Left forelimb (tissue), 1 donor: Measurements from ENCODE around the gene KATNIP.
A peak's percentile ranks its signal among the peaks of the same experiment; 100 is the strongest.
"Not testable (repeated sequence)": the region's sequence is repeated elsewhere in the genome, so short reads cannot be mapped to it uniquely, and the experiment has no call there.

Experiments used
- DNase-seq: peaks from one replicate; pipeline ENCODE4 v3.0.0-alpha.2; 2018; ENCODE audit warnings: low spot score

Gene KATNIP

DNA sequence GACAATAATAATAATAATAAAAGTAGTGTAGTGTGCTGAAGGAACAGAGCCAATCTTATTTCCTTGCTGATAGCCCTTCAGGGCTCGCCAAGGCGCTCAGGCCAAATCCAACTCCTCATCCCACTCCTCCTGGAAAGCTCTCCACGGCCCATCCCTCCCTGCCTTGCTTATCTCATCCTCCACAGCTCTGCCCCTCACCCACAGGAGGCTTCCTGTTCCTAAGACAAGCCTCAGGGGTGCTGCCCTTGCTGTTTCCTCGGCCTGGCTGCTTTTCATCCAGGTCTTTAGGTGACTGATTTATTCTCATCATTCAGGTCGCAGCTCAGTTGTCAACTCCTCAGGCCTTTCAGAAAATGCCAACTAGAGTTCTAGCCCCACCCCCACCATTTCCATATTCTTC lies 11.4 kb upstream of the KATNIP start:
- no peak for DNase-seq

GRCh38 chr16:27539120-27539519 lies 10.8 kb upstream of the KATNIP start:
- no peak for DNase-seq

DNA sequence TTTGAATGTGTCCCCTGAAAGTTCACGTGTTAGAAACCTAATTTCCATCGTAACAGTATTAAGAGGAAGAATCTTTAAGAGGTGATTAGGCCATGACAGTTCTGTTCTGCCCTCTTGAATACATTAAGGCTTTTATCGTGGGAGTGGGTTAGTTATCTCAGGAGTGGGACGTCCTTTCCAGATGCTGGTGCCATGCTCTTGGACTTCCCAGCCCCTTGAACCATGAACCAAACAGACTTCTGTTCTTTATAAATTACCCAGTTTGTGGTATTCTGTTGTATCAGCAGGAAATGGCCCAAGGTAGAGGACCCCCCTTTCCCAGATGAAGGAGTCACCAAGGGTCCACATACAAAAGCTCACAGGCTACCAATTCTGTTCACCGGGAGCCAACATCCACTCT lies 10.3 kb upstream of the KATNIP start:
- DNase-seq, result no peak

- no peak for DNase-seq
Observed at GRCh38 chr16:27543801-27544200, 6.1 kb upstream of the KATNIP start.

DNA sequence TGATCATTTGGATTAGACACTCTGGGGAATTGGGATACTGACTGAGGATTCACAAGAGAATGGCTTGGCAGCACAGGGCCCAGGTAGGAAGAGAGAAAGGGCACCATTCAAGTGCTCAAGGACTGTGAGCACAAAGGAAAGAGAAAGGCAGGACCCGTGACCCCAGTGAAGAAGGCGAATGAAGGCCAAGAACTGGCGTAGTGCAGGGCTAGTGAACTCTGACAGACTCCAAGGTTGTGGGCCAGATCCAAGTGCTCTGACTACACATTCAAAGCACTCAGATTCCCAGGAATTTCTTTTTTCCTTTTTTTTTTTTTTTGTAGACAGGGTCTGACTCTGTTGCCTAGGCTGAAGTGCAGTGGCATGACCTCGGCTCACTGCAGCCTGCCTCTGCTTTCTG lies 5.3 kb upstream of the KATNIP start:
- peak; percentile 17 for DNase-seq

- DNase-seq, result peak; percentile 42
Observed at GRCh38 chr16:27547134-27547533, 2.8 kb upstream of the KATNIP start.

GRCh38 chr16:27547851-27548250 lies 2.1 kb upstream of the KATNIP start:
- DNase-seq, result no peak

- DNase-seq, result no peak
Observed at GRCh38 chr16:27549464-27549745, 539 bp upstream of the KATNIP start.

GRCh38 chr16:27550582-27550920 lies 607 bp downstream of the KATNIP start:
- no peak for DNase-seq

- no peak for DNase-seq
Observed at GRCh38 chr16:27551036-27551435, 1.1 kb downstream of the KATNIP start.

DNA sequence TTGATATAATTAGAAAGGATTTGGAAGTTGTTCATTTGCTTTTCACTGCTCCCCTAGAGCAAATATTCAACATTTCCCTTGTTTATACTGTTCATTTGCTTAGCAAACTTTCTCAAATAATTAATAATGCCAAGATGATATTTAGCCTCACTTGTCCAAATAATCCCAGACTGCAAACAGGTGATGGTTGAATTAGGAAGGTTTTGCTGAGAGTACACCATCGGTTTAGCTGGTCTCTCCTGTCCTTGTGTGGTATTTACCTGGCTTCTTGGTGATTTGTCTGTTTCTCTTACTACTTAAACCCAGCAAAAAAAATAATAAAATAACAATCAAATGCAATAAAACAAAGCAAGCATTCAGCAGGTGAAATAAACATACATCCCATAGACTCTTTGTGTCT lies 6.5 kb downstream of the KATNIP start:
- DNase-seq, result no peak

- no peak for DNase-seq
Observed at GRCh38 chr16:27558434-27558833, 8.5 kb downstream of the KATNIP start.

GRCh38 chr16:27558932-27559331 lies 9.0 kb downstream of the KATNIP start:
- DNase-seq, result peak; percentile 22

GRCh38 chr16:27561216-27561615 lies 11.3 kb downstream of the KATNIP start:
- no peak for DNase-seq

- no peak for DNase-seq
Observed at GRCh38 chr16:27564224-27564623, 14.3 kb downstream of the KATNIP start.

- no peak for DNase-seq
Observed at GRCh38 chr16:27566417-27566816, 16.5 kb downstream of the KATNIP start.

GRCh38 chr16:27568077-27568476 lies 18.1 kb downstream of the KATNIP start:
- DNase-seq, result no peak

DNA sequence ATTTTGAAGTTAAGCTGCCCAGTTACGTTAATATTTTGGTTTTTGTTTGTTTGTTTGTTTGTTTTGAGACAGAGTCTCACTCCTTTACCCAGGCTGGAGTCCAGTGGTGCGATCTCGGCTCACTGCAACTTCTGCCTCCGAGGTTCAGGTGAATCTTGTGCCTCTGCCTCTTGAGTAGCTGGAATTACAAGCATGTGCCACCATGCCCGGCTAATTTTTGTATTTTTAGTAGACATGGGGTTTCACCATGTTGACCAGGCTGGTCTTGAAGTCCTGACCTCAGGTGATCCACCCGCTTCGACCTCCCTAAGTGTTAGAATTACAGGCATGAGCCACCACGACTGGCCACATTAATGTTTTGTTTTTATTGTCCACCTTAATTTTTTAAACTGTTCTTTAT lies 21.0 kb downstream of the KATNIP start:
- DNase-seq, result not testable (repeated sequence)

DNA sequence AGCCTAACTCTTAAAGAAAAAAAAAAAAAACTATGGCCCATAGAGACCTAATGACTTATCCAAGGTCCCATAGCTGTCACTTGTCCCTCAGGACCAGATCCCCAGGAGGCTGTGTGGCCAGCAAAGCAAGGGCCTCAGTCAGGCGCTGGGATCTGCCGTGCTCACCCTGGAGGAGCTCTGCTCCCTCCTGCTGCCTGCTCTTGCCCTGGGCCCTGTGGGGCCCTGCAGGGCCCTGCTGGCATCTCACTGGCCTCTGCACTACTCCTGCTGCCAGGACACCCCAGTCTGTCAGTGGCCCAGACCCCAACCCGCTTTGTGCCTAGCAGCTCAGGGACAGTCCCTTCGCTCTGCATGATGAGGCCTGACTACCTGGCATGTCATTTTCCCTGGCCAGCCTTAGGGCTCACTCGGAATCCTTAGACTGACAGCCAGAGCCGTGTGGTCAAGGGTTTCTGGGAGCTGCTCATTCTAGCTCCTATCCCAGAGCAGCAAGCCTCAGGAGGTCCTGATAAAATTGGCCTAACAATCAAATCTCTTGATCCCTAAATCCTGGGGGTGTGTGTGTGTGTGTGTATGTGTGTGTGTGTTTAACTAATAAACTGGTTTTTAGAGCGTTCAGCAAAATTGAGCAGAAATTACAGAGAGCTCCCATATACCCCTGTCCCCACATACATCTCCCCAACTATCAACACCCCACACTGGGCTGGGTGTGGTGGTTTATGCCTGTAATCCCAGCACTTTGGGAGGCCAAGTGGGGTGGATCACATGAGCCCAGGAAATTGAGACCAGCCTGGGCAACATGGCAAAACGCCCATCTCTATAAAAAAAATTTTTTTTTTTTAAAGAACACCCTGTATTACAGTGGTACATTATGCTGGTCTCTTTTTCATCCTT lies 21.7 kb downstream of the KATNIP start:
- DNase-seq, result no peak

- no peak for DNase-seq
Observed at GRCh38 chr16:27572711-27573110, 22.8 kb downstream of the KATNIP start.

DNA sequence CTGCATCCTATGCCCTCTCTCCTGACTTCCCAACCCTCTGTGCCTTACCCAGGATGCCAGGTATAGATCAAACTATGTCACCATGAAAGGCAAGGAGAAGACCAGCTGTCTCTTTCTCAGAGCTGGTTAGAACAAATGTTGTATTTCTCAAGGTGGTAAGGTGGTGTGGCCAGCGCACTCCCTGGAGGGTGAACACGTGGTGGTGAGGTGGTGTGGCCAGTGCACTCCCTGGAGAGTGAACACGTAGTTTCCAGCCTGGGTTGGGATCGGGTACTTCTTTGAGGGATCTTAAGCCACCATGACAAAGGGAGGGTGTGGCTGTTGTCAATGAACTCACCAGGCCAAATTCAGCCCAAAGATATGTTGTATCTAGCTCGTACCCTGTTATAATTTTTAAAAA lies 26.8 kb downstream of the KATNIP start:
- no peak for DNase-seq

DNA sequence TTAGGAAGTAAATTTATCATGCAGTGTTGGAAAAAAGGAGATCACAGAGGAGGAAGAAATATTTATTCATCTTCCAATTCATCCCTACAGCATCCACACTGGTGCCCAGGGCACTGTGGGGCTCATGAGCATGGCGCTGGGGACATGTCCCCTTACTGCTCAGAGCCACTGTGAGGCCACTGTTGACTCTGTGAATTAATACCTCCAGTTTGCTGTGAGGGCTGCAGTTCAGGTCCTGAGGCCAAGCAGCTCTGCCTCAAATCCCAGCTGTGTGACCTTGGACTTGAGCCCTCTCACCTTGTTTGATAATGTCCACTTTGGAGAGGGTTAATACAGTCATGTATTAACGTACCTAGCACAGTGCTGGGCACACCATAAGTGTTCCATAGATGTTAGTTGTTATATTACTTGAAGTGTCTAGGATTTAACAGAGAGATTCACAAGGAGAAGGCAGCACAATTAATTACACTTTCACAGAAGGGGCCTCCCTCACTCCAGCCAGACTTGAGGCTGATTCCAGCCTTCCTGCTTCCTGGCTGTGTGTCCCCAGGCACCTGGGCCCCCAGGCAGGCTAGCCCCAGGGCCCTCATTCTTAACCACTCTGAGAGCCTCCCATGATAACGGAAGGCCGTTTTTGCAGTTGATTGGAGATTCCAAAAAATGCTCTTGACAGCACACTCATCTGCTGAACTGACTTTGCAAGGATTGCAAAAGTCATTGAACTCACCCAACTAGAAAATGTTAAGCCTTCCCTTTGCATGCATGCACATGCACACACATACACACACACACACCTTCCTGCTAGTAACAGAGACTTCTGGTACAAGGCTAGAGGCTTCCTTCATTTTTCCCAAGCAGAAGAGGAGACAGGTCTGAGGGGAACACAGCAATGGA lies 29.4 kb downstream of the KATNIP start:
- DNase-seq, result no peak

DNA sequence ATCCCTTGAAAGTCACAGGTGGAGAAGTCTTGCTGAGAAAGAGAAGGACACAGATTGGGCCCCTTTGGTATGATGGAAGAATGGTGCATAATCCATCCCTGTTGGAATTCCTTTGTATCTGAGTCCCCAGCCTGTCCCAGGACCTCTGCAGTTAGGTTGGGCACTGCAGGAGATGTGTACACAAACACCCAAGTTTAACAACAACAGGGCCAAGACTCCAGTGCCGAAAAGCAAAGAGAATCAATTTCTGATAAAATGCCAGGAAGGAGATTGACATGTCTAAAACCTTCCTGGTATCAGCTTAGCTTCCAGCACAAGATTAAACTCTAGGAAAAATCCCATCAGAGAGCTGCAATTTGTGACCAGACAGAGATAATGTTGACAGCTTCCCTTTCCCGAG lies 32.9 kb downstream of the KATNIP start:
- DNase-seq, result no peak
